GM19467 (cell line): ENCODE data around the gene ENTPD3.
A peak's percentile ranks its signal among the peaks of the same experiment; 100 is the strongest.
"Not testable (repeated sequence)": the region's sequence is repeated elsewhere in the genome, so short reads cannot be mapped to it uniquely, and the experiment has no call there.

ENCODE experiments used
- ATAC-seq: cut with Tn5 transposase; IDR thresholded peaks from one replicate; pipeline ENCODE4 v1.9.1; 2021; ENCODE audit warnings: mild to moderate bottlenecking, moderate library complexity; ENCODE audit not compliant: unreplicated experiment

Gene ENTPD3

DNA sequence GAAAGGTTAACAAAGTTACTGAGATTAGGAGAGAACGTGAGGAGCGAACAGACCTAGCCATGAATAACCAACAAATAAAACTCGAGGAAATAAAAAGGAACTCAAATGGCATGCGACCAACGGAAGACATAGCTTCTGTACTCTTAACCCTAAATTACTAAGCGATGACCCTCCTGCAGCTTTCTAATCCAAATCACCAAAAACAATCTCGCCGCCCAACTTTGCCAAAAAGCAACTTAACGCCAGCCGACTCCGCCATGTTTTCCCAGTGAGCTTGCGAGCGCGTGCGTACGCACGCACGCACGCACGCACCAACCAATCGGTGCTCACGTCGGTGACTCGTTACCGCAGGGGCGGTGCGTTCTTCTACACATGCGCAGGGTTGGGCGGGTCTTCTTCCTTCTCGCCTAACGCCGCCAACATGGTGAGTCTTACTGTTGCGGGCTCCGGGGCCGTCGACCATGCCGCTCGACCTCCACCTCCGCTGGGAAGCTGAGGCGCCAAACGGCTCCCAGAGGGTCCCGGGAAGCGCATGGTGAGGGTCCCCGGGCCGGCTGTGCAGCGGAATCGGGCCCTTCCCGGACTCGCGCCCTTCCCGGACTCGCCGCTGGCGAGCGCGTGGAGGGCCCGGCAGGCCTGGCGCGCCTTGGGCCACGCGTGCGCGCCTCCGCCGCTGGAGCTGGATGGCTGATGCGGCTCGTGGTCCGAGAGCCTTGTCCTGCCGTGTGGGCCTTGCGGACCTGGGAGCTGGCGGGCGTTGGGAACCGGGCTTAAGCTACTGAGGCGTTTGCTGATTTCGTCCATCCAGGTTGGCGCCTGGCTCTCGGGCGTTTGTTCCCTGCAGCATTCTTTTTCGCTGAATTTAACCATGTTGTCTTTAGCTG is 70.2 kb downstream of the ENTPD3 start, which contains the start of gene RPL14:
TSS of gene RPL14 (plus strand) at position 400 of the 884 bp plus-strand sequence. CDS start at position 533, 133 bp downstream.
- ATAC-seq, result peak; percentile 72

DNA sequence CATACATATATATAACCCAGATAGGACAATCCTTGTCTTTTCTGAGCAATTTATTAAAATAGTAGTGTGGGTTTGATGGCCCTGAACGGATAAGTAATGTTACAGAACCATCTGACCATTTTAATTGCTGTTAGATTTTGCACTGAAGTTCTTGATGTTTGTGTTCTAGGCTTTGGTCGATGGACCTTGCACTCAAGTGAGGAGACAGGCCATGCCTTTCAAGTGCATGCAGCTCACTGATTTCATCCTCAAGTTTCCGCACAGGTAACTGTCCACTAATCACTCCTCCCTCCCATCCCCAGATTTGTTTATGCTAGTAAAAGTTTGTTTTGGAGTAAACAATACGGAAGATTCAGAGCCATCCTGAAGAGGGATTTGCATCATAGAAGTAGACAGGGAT is 71.5 kb downstream of the ENTPD3 start:
- ATAC-seq, result no peak

DNA sequence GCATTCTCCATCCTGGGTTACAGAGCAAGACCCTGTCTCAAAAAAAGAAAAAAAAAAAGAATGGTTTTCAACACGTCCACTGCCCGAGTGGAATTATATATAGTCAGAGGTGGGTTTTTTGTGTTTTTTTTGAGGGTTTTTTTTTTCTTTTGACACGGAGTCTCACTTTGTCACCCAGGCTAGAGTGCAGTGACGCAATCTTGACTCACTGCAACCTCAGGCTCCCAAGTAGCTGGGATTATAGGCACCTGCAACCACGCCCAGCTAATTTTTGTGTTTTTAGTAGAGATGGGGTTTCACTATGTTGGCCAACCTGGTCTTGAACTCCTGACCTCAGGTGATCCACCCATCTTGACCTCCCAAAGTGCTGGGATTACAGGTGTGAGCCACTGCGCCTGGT is 73.5 kb downstream of the ENTPD3 start:
- ATAC-seq, result not testable (repeated sequence)

DNA sequence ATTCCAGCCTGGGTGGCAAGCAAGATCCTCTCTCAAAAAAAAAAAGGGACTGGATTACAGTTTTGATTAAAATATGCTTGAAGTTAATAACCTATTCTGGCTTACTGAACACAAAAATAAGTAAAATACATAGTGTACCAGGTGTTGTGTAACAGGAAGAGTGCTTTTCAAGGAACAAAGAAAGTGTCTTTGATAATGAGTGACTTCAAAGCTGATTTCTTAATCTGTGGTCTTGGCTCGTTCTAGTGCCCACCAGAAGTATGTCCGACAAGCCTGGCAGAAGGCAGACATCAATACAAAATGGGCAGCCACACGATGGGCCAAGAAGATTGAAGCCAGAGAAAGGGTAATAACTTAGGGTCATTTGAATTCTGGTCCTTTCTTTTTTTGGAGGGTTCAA is 74.2 kb downstream of the ENTPD3 start:
- ATAC-seq, result no peak

DNA sequence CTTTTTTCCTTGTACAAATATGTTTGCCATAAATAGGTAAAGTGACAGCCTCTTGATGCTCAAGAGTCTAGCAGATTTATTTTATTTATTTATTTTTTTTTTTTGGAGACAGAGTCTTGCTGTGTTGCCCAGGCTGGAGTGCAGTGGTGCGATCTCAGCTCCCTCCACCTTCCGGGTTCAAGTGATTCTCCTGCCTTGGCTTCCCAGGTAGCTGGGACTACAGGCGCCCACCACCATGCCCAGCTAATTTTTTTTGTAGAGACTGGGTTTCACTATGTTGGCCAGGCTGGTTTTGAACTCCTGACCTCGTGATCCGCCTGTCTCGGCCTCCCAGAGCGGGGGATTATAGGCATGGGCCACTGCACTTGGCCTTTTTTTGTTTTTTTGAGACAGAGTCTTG is 75.9 kb downstream of the ENTPD3 start:
- ATAC-seq, result not testable (repeated sequence)

DNA sequence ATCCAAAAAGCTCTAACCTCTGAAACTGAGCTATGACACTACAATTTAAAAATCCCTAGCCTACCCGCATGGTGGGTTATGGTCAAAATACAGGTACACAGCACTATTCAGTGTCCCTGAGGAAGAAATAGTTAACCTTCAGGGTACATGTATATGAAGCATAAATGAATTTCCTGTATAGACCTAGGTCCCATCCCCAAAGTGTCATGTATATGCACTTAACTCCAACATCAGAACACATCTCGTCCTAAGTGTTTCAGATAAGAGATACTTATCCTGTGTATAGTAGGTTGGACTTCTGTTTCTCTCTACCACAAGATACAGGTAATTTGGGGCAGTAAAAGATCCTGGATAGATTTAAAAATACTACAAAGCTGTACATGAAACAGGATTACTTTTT is 76.6 kb downstream of the ENTPD3 start:
- ATAC-seq, result no peak

DNA sequence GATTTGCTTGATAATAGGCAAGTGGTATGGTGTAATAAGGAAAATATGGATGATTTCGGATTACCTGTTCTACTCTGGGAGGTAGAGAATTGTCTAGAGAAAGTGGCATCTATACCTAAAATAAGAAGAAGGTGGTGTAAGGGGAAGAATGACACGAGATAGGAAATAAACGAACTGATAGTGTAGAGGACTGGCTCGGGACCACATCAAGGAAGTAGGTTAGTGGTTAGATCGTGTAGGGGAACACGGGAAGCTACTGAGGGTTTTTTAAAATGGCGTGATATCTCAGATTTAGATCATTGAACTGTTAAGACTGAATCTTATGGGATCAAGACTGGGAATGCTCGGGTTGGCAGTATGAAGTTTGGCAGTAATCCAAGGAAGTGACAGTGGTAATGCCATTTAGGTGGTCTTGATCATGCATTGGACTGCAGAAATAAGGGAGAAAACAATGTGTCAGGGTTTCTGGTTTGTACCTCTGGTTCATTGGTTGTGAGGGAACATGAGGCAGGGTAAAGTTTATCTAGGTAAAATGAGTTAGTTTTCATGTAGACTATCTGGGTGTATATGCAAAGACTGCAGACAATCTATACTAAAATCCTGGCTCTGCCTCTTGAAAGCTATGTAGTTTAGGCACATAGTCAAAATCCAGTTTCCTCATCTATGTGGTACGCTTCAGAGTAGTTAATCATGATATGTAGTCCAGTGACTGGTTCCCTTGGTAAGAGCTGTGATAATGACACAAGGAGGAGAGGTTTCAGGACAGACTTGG is 77.5 kb downstream of the ENTPD3 start:
- ATAC-seq, result no peak

DNA sequence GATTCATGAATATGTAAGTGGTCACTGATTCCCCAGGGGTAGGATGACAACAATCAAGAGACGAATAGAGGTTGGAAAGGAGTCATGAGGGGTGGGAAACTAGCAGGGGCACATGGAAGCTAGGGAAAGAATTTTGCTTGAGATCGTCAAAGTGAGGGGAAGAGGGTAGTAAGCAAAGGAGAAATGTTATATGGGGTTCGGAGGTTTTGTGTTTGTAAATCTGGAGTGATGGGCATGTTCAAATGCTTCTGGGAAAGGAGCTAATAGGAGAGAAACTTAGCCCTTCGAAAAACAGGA is 78.1 kb downstream of the ENTPD3 start:
- no peak for ATAC-seq

DNA sequence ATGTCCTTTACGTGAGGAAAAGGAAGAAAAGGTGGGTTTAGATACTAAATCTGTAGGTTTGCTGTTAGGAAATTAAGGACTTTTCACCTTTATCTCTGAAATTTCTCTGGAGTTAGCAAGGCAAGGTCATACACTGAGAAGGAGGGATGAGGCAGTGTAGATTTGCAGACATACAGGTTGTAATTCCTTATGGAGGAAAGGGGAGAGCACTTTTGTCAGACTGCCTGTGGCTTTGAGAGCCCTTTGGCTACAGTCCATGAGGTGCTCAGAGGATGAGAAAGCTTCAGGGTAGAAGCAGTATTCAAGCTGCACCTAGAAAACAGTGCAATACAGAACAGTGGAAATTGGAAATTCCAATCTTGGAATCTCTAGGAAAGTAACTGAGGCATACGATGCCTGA is 78.5 kb downstream of the ENTPD3 start:
- ATAC-seq, result no peak

DNA sequence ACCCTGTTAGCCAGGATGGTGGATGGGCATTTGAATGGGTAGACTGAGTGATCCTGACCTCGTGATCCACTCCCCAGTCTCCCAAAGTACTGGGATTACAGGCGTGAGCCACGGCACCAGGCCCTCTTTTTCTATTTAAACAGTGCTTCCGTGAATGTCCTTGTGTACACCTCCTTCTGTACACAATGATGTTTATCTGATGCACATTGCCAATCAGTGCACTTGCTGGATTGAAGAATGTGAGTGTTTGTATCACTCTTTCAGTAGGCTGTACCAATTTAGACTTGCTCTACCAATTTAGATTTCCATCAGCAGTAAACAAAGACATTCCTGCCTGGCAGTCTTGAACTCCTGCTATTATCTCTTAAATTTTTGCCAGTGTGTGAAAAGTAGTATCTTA is 81.0 kb downstream of the ENTPD3 start:
- ATAC-seq, result no peak

DNA sequence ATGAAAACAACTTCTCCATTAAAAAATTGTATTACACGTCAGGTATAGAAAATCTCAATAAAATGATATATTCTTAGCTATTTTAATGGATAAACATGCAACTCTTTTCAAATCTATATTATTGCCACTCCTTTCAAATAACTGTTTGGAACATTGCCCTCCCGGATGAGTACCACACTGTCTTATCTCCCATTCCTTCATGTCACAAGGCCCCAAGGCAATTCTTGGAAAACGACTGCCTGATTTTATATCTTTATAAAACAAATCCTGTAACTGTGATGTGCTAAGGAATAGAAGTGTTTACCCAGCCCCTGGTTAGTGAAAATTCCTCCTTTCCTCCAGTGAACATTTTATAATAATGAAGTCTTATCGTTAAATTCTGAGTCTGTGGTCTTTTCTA is 83.7 kb downstream of the ENTPD3 start:
- ATAC-seq, result no peak

DNA sequence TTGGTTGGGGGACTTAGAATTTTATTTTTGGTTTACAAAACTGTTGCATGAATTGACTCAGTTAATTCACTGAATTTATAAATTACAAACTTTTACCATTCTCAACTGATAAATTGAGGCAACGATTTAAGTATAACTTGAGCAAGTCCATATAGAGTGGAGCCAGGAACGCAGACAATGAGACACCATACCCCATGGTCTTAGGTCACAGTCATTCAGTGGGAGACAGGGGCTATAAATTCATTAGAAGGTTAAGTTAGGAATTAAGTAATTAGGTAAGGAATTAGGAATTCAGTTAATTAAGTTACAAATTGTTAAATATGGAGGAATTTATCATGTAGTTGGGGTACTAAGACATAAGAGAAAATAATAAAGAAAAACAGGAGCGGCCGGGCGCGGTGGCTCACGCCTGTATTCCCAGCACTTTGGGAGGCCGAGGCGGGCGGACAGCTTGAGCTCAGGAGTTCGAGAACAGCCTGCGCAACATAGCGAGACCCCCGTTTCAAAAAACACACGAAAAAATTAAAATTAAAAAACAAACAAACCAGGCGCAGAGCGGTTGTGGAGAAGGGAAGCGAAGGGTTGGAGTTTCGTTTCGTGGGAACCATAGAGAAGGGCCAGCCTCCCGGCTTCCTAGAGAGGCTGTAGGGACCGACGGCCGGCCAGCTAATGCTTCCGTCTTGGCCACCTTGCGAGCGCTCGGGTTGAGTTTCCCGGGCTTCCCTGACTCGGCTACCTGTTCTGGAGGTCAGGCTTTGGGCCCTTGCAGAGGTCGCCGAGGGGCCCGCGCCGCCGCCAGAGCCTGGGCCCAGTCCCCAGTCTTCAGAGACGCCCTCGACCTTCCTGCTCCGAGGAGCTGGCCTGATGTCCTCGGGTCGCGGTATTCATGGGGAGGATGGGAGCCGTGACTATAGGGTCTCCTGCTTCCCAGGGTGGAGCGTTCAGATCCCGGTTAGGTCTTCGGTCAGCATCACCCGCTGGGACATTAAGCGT is 89.8 kb downstream of the ENTPD3 start, which contains the start of gene ZNF619:
TSS of gene ZNF619 (plus strand) at position 645 of the 993 bp plus-strand sequence. CDS start 858 bp downstream, outside the sequence.
- ATAC-seq, result peak; percentile 79

DNA sequence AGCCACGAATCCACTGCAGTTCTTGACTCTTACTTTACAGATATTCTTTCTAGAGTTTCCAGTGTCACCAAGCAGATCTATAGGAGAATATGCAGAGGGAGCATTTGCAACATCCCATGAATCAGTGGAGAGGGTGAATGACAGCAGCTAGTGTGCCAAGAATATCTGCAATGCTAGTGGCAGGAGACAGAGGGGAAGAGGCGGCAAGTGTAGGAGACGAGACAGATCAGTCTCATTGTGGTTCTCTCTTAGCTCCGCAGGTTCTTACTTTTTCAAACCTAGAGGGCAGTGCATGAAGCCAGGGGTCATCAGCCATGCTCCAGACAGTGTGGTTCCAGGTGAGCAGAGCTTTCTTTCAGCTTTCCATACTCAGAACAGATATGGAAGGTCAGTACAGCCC is 90.7 kb downstream of the ENTPD3 start:
- ATAC-seq, result no peak
